ENCODE results near the gene ADAMTS18. TPM values are rescaled to one million over a fixed set of nuclear protein-coding genes. Genes with fewer than 3 reads are reported as not detected.
"Not testable (repeated sequence)": the region's sequence is repeated elsewhere in the genome, so short reads cannot be mapped to it uniquely, and the experiment has no call there.

Gene ADAMTS18
- total RNA-seq, 1 donor from 2014 or later = 14.5 TPM

GRCh38 chr16:77297996-77298395 lies 136.8 kb downstream of the ADAMTS18 start:
- DNase-seq (ENCODE audit: extremely low read depth, low read depth, low spot score) = no peak

DNA sequence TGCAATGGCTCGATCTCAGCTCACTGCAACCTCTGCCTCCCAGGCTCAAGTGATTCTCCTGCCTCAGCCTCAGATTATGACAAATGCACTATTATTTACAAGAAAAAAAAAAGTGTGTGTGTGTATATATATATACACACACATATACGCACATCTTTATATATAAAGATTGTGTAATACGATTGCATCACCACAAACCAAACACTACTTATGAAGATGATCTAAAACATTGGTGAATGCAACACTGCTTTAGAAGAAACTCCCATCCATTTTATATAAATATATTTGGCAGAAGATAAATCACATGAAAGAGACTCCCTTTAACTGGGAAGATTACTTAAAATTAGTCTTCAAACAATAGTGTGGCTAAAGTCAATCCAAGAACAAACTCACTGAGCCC lies 138.9 kb downstream of the ADAMTS18 start:
- no peak for DNase-seq (ENCODE audit: extremely low read depth, low read depth, low spot score)

DNA sequence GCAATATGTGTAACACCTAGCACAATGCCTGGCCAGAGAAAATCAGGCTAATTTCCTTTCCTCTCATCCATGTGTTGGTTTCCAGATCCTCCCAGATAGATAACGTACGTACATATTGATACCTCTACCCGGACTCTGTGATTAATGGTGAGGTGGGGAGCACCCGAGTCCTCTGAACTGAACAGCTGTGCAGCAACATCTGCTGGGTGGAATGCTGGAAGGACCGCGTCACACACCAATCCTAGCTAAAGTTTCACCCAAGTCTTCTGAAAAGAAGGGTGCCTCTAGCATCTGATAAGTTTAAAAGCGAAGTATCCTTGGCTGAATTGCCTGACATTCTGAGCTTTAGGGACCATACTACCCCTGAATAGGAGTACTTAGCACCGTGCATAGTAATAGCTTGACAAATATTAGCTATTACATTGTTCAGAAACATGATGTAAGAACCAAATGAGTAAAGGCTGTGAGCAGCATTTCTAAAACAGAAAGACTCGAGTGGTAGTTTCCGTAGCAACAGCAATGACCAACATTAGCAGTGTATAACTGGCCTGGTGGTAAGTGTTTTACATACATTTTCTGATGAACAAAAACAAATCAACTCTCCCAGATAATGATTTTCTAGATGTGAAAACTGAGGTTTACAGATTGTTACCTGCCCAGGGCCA lies 144.3 kb downstream of the ADAMTS18 start:
- DNase-seq (ENCODE audit: extremely low read depth, low read depth, low spot score) = no peak

DNA sequence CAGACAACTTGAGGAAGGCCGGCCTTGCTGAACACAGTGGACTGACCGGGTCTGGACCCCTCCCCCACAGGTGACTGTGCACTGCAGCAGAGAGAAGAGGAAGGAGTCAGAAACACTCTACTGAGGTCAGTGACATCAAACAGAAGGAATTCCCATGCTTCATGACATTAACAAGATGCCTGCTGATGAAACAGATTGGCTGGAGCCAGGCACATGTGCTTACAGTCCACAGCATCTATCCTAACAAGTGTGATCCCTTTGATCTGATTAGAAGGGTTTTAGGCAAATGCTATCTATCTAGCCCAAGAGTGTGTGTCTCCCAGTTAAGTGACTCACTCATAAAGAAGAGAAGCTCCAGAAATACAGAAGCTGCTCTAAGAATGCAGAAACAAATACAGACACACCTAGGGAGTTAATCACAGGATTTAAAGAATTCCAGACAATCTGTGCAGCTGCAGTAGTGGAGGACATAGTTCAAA lies 145.5 kb downstream of the ADAMTS18 start:
- DNase-seq (ENCODE audit: extremely low read depth, low read depth, low spot score) = no peak

- no peak for DNase-seq (ENCODE audit: extremely low read depth, low read depth, low spot score)
These were observed 146.6 kb downstream of the ADAMTS18 start for GRCh38 chr16:77288222-77288621.

DNA sequence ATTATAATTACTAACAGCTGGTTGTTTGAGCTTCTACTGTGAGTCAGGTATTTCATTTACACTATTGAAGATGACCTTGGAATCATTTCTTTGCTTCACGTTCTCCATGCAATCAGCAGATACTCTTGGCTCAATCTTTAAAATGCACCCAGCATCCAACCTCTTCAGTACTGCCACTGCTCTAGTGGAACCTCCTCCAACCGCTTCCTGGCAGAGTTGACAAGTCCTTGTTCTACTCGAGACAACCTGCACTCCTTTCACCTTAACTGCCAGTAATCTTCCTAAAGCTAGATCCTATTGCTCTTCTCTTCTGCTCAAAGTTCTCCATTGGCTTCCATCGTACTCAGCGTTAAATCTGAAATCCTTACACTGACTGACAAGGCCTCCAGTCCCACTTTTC lies 149.2 kb downstream of the ADAMTS18 start:
- DNase-seq (ENCODE audit: extremely low read depth, low read depth, low spot score) = no peak

GRCh38 chr16:77282345-77282744 lies 152.5 kb downstream of the ADAMTS18 start:
- no peak for DNase-seq (ENCODE audit: extremely low read depth, low read depth, low spot score)

DNA sequence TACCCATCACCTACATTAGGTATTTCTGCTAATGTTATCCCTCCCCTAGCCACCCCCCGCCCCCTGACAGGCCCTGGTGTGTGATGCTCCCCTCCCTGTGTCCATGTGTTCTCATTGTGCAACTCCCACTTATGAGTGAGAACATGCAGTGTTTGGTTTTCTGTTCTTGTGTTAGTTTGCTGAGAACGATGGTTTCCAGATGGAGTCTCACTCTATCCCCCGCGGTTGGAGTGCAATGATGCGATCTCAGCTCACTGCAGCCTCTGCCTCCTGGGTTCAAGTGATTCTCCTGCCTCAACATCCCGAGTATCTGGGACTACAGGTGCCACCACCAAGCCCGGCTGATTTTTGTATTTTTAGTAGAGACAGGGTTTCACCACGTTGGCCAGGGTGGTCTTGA lies 155.5 kb downstream of the ADAMTS18 start:
- DNase-seq (ENCODE audit: extremely low read depth, low read depth, low spot score) = not testable (repeated sequence)

- DNase-seq (ENCODE audit: extremely low read depth, low read depth, low spot score) = no peak
These were observed 157.3 kb downstream of the ADAMTS18 start for GRCh38 chr16:77277571-77277970.

GRCh38 chr16:77277141-77277540 lies 157.7 kb downstream of the ADAMTS18 start:
- no peak for DNase-seq (ENCODE audit: extremely low read depth, low read depth, low spot score)

DNA sequence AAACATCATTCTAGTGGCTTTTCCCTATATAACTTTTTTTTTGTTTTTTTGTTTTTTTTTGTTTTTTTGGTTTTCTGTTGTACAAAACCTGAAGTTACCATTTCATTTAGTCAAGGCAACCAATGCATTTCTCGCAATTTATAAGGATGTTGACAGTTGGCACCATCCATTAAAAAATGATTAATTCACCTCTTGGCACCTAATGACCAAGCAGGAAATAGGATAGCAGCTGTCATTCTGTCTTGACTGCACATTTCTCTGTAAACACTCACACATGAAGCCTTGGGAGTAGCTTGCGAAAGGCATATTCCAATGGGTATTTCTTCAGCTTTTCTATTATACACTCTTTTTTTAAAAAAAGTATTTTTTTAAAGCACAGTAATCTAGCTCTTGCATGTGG lies 158.2 kb downstream of the ADAMTS18 start:
- no peak for DNase-seq (ENCODE audit: extremely low read depth, low read depth, low spot score)

DNA sequence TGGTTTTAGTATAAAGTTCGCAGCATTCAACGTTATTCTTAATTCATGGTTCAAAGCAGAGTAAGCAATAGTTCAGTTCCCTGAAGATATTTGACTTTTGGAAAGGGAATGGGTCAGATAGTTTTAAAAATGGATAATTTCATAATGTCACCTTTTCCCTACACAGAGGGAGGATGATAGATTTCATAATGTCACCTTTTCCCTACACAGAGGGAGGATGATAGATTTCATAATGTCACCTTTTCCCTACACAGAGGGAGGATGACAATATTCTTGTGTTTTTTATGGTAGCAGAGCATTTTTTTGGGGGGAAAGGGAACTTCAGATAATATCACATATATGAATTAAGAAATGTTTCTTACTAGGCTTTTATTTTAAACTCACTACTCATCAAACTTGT lies 159.5 kb downstream of the ADAMTS18 start:
- DNase-seq (ENCODE audit: extremely low read depth, low read depth, low spot score) = not testable (repeated sequence)

DNA sequence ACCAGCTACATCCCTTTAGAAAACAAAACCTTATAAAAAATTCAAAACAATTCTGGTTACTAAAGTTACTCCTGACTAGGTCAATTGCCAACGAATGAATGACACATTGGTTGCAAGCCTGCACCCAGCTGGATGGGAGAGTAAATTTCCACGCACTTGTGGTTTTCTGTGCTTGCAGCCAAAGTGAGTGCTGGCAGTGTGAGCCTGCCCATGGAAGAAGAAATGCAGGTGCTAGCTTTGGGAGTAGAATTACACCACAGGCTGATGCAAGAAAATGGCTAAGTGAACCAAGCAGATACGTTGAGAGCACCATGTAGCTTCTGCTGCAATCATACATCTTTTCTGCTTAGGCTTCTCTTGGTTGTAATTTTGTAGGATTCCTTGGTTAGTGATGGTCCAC lies 161.0 kb downstream of the ADAMTS18 start:
- DNase-seq (ENCODE audit: extremely low read depth, low read depth, low spot score) = no peak

- no peak for DNase-seq (ENCODE audit: extremely low read depth, low read depth, low spot score)
These were observed 163.1 kb downstream of the ADAMTS18 start for GRCh38 chr16:77271532-77272426.

- DNase-seq (ENCODE audit: extremely low read depth, low read depth, low spot score) = not testable (repeated sequence)
These were observed 168.6 kb downstream of the ADAMTS18 start for GRCh38 chr16:77266185-77266584.

- no peak for DNase-seq (ENCODE audit: extremely low read depth, low read depth, low spot score)
These were observed 171.9 kb downstream of the ADAMTS18 start for GRCh38 chr16:77262971-77263370.

- no peak for DNase-seq (ENCODE audit: extremely low read depth, low read depth, low spot score)
These were observed 184.4 kb downstream of the ADAMTS18 start for GRCh38 chr16:77250400-77250799.

DNA sequence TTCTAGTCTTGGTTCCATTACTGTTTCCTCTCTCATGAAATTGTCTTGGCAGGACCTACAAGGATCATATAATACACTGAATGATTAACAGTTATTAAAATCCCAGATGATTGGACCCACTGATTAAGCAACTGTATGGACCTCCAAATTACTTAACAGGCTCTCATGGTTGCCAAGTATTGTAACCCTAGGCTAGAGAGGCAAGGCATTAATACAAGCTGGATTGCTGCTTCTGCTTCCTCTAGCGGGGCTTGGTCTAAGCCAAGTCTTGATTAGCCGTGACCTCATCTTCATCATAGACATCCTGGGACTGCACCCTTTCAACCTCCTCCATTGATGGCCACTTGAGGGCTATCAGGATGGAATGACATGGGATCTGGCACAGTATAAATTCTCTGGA lies 188.7 kb downstream of the ADAMTS18 start:
- DNase-seq (ENCODE audit: extremely low read depth, low read depth, low spot score) = no peak

GRCh38 chr16:77242471-77242870 lies 192.4 kb downstream of the ADAMTS18 start:
- not testable (repeated sequence) for DNase-seq (ENCODE audit: extremely low read depth, low read depth, low spot score)

DNA sequence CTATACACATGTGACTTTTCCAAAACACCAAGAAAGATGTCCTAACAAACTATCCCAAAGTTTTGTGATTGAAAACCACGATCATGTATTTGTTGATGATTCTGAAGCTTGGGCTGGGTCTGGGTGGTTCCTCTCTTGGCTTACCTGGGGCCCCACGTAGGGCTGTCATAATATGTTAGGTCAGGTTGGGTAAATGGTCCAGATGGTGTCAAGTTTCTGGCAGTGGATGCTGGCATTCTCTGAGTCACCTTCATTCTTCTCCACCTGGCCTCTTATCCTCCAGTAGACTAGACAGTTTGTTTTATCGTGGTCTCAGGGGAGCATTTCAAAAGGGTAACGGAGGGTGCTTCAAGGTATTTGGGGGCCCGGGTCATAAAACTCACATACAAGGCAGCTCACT lies 196.2 kb downstream of the ADAMTS18 start:
- DNase-seq (ENCODE audit: extremely low read depth, low read depth, low spot score) = no peak

GRCh38 chr16:77236063-77236511 lies 198.7 kb downstream of the ADAMTS18 start:
- peak; percentile 71 for DNase-seq (ENCODE audit: extremely low read depth, low read depth, low spot score)

GRCh38 chr16:77234611-77235010 lies 200.2 kb downstream of the ADAMTS18 start:
- no peak for DNase-seq (ENCODE audit: extremely low read depth, low read depth, low spot score)

All from glomerular endothelial cell (primary cell).